Liver (tissue), 9 donors: ENCODE data around the gene KAZN. TPM values are rescaled to one million over a fixed set of nuclear protein-coding genes. Genes with fewer than 3 reads are reported as not detected.

Experiments
- DNase-seq: peaks from one replicate; pipeline ENCODE4 v3.0.0-alpha.2; 2017; ENCODE audit warnings: low spot score
- H3K27ac ChIP-seq, 2 donors: one replicate each; pipeline ENCODE4 v1.7.0; 2013; ENCODE audit warnings: inconsistent platforms in 2 of 2, low read length in 2 of 2, control low read depth in 1 of 2, low read depth in 1 of 2, mild to moderate bottlenecking in 1 of 2
- H3K27me3 ChIP-seq, 4 donors: one replicate each; pipeline versions ENCODE4 v1.6.1 to v1.7.0; 2013; ENCODE audit warnings: low read length in 3 of 4, inconsistent platforms in 1 of 4, mild to moderate bottlenecking in 1 of 4, moderate library complexity in 1 of 4; ENCODE audit not compliant: control insufficient read depth in 4 of 4, insufficient read depth in 4 of 4
- H3K36me3 ChIP-seq, 4 donors: one replicate each; pipeline versions ENCODE4 v1.6.1 to v1.7.0; 2013; ENCODE audit warnings: low read length in 3 of 4, mild to moderate bottlenecking in 3 of 4, low read depth in 1 of 4, moderate library complexity in 1 of 4; ENCODE audit not compliant: control insufficient read depth in 4 of 4, insufficient read depth in 3 of 4
- H3K4me1 ChIP-seq, 4 donors: one replicate each; pipeline versions ENCODE4 v1.6.1 to v1.7.0; 2013; ENCODE audit warnings: low read length in 3 of 4, mild to moderate bottlenecking in 3 of 4, moderate library complexity in 1 of 4; ENCODE audit not compliant: control insufficient read depth in 4 of 4, insufficient read depth in 4 of 4
- H3K4me3 ChIP-seq, 3 donors: one replicate each; pipeline versions ENCODE4 v1.6.1 to v1.7.0; 2013; ENCODE audit warnings: low read length in 3 of 3, control low read depth in 1 of 3, low read depth in 1 of 3, mild to moderate bottlenecking in 1 of 3
- H3K9ac ChIP-seq, 2 donors: one replicate each; pipeline ENCODE4 v1.7.0; 2013; ENCODE audit warnings: low read length in 2 of 2, mild to moderate bottlenecking in 2 of 2, moderate library complexity in 2 of 2, control low read depth in 1 of 2, low read depth in 1 of 2
- H3K9me3 ChIP-seq, 4 donors: one replicate each; pipeline versions ENCODE4 v1.6.1 to v1.7.0; 2013; ENCODE audit warnings: low read length in 3 of 4; ENCODE audit not compliant: control insufficient read depth in 4 of 4
- ATF3 ChIP-seq: IDR thresholded peaks from 2 replicates; pipeline ENCODE4 v1.6.1; 2016; ENCODE audit warnings: antibody characterized with exemption
- CTCF ChIP-seq: fragments of 150-350 bp; IDR thresholded peaks from 2 replicates; pipeline ENCODE4 v1.5.1; 2017; ENCODE audit warnings: improper control_type of control experiment, low read depth, low read length; ENCODE audit not compliant: missing input control
- EGR1 ChIP-seq, 2 donors: IDR thresholded peaks; 2 replicates each; pipeline ENCODE4 v1.6.1; 2016 to 2018; ENCODE audit warnings: antibody characterized with exemption in 2 of 2, low read depth in 2 of 2
- HNF4A ChIP-seq, 2 donors: conservative IDR thresholded peaks; 2 replicates each; pipeline ENCODE4 v1.6.1; 2016; ENCODE audit warnings: antibody characterized with exemption in 2 of 2, mild to moderate bottlenecking in 2 of 2
- HNF4G ChIP-seq: IDR thresholded peaks from 2 replicates; pipeline ENCODE4 v1.6.1; 2016; ENCODE audit warnings: antibody characterized with exemption
- JUND ChIP-seq, 2 donors: IDR thresholded peaks; 2 replicates each; pipeline ENCODE4 v1.6.1; 2016; ENCODE audit warnings: antibody characterized with exemption in 2 of 2
- MAX ChIP-seq: IDR thresholded peaks from 2 replicates; pipeline ENCODE4 v1.6.1; 2016; ENCODE audit warnings: antibody characterized with exemption
- NR2F2 ChIP-seq: IDR thresholded peaks from 2 replicates; pipeline ENCODE4 v1.6.1; 2016; ENCODE audit warnings: antibody characterized with exemption
- RAD21 ChIP-seq, 2 donors: IDR thresholded peaks; 2 replicates each; pipeline ENCODE4 v1.6.1; 2016; ENCODE audit warnings: antibody characterized with exemption in 2 of 2, mild to moderate bottlenecking in 2 of 2
- REST ChIP-seq: IDR thresholded peaks from 2 replicates; pipeline ENCODE4 v1.6.1; 2016; ENCODE audit warnings: antibody characterized with exemption, mild to moderate bottlenecking
- RXRA ChIP-seq, 2 donors: IDR thresholded peaks; 2 replicates each; pipeline ENCODE4 v1.6.1; 2017 to 2018; ENCODE audit warnings: antibody characterized with exemption in 2 of 2, mild to moderate bottlenecking in 1 of 2
- SP1 ChIP-seq: IDR thresholded peaks from 2 replicates; pipeline ENCODE4 v1.6.1; 2018; ENCODE audit warnings: antibody characterized with exemption, mild to moderate bottlenecking
- TAF1 ChIP-seq: conservative IDR thresholded peaks from 2 replicates; pipeline ENCODE4 v1.6.1; 2016; ENCODE audit warnings: antibody characterized with exemption, mild to moderate bottlenecking
- YY1 ChIP-seq: IDR thresholded peaks from 2 replicates; pipeline ENCODE4 v1.6.1; 2016; ENCODE audit warnings: antibody characterized with exemption, mild to moderate bottlenecking
- ZBTB33 ChIP-seq: IDR thresholded peaks from 2 replicates; pipeline ENCODE4 v1.6.1; 2016; ENCODE audit warnings: antibody characterized with exemption
- whole genome bisulfite sequencing: extraction: QIAGEN DNeasy Blood & Tissue Kit; methylation state at CpG from one replicate; pipeline ENCODE4 v1.1.7; 2013; 5-methylcytosine and 5-hydroxymethylcytosine counted together
- polyA plus RNA-seq, 2 donors: library from polyadenylated mRNA; stranded (reverse) in 1 of 2; unstranded in 1 of 2; fragments of 200-250 nt in 1 of 2; fragments of >200 nt in 1 of 2; fragmentation: Nextera tagmentation in 1 of 2; extraction: Ambion mirVana in 1 of 2; gene quantifications; one replicate each; pipeline versions ENCODE4 v1.2.1 to v1.2.3, GENCODE V29; 2013 to 2015
- total RNA-seq, 2 donors: library from RNA; depleted of rRNA; stranded (reverse); fragments of >200 nt; gene quantifications; one replicate each; pipeline ENCODE4 v1.2.3, GENCODE V29; 2014
- donor health status: healthy.
- donor health status: healthy.
- donor health status: healthy.
- donor health status: healthy.
- donor health status: healthy.

Gene KAZN
- total and polyA plus RNA-seq, 4 donors, result 1.9 to 6.9 (median 2.4) TPM

- peak overlapping the region; percentile 4 to 60 for H3K27ac ChIP-seq
- no peak overlapping the region for H3K4me3 ChIP-seq
- WGBS, result 81% methylated on average over 17 of the region's 17 CpGs
- no peaks in the 10 kb centered on the region for H3K27me3 ChIP-seq
- no peak overlapping the region for H3K9ac ChIP-seq
- no peaks in the 10 kb centered on the region for H3K9me3 ChIP-seq
- H3K36me3 ChIP-seq, result no peaks in the 10 kb centered on the region
- peaks cover 6 to 26% (median 15%) of the 10 kb centered on the region in 4 donors for H3K4me1 ChIP-seq
- DNase-seq, result no peak
- TF ChIP-seq JUND (IDR thresholded peaks at IDR 0.05) (no peak), RXRA (IDR thresholded peaks at IDR 0.05) (no peak), NR2F2 (no peak), SP1 (no peak), HNF4A (conservative IDR thresholded peaks at IDR 0.05) (no peak), YY1 (no peak), ATF3 (no peak), TAF1 (no peak)
Observed at GRCh38 chr1:15157524-15158399, 559.3 kb downstream of the KAZN start.

- no peaks in the 10 kb centered on the region for H3K36me3 ChIP-seq
- TF ChIP-seq ZBTB33 (no peak), REST (no peak), EGR1 (IDR thresholded peaks at IDR 0.05; ENCODE audit: low read depth in 2 of 2) (no peak), JUND (IDR thresholded peaks at IDR 0.05) (no peak), ATF3 (no peak), NR2F2 (no peak), RAD21 (IDR thresholded peaks at IDR 0.05) (no peak), MAX (no peak), CTCF (no peak), RXRA (IDR thresholded peaks at IDR 0.05) (no peak), YY1 (no peak), HNF4G (no peak)
- DNase-seq, result no peak
- H3K9me3 ChIP-seq, result no peaks in the 10 kb centered on the region
- peaks cover 3 to 17% (median 8%) of the 10 kb centered on the region in 4 donors for H3K4me1 ChIP-seq
- 69% methylated on average over 13 of the region's 13 CpGs for whole genome bisulfite sequencing
- peak overlapping the region; percentile 13 to 60 for H3K27ac ChIP-seq
- H3K4me3 ChIP-seq, result no peak overlapping the region
- no peak overlapping the region for H3K9ac ChIP-seq
- no peaks in the 10 kb centered on the region for H3K27me3 ChIP-seq
Observed at GRCh38 chr1:15158506-15159165, 560.2 kb downstream of the KAZN start.
